Effector CD4-positive, alpha-beta T cell (primary cell): Measurements from ENCODE around the gene STARD10.

Experiments used
- DNase-seq: peaks from one replicate; pipeline ENCODE4 v3.0.0-alpha.2; 2020

STARD10 gene

DNA sequence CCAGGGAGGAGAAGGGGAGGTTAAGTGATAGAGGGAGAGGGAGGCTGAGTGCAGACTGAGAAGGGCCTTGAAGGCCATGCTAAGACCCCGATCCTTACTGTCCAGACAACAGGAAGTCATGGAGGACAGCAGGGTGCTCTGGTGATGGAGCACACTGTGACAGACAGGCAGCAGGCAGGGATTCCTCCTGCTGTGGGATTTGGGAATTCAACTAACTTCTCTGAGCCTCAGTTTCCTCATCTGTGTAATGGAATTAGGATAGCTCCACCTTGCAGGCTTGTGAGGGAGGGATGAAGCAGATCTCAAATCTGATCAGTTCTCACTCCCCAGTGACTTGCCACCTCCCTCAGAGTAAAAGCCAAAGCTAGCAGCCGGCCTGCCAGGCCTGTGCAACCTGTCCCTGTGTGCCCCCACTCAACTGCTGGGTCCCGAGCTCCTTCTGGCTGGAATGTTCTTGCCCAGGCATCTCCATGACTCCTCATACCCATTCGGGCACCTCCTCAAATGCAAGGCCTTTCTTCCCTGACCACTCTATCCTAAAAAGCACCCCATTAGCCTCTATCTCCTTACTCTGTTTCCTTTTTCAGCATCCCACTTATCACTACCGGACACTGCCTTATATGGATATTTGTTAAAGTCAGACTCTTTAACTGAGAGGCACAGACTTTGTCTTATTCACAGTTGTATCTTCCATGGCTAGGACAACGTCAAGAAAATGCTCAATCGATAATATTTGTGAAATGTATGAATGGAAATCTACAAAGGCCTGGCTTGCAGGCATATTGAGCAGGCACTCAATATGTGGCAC is 51.1 kb downstream of the STARD10 start:
- no peak for DNase-seq

DNA sequence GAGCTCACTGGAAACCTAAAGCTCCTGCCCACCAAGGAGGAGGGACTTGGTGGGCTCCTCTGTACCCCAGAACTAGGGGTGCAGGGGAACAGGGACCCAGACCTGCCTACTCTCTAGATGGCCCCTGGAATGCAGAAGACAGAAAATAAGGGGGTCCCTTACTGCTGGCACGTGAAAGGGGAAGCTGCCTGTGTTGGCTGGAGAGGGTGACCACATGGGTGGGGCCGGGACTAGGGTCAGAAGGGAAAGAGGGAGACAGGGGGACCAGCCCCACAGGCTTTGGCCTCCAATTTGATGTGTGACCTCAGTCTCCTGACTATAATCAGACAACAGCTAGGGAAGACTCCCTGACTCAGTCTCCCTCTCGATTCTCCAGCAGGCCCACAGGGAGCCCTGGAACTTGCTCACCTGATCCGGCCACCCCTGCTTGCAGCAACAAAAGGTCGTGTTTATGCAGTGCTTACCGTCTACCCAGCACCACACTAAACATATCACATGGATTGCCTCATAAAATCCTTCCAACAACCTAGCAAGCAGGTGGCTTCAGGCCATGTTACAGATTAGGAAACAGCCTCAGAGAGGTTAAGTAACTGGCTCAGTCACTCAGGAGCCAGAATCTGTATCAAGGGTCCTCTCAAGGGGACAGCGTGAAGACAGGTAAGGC is 51.9 kb downstream of the STARD10 start:
- DNase-seq = no peak

DNA sequence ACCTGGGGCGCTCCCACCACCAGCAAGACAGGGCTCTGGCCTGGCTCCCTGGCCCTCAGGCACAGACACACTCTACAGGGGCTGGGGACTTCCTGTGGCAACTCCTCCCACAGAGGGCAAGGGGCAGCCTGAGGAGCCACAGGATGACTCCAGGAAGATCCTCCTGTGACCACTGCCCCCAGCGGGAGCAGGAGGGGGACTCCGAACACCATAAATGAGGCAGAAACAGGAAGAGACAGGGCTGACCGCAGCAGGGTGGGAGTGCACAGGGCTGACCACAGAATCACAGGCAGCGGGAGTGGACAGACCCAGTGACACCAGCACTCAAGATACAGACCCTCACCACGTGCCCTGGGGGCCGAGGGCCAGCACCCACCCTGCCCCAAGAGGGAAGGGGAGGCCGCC is 52.4 kb downstream of the STARD10 start:
- no peak for DNase-seq

DNA sequence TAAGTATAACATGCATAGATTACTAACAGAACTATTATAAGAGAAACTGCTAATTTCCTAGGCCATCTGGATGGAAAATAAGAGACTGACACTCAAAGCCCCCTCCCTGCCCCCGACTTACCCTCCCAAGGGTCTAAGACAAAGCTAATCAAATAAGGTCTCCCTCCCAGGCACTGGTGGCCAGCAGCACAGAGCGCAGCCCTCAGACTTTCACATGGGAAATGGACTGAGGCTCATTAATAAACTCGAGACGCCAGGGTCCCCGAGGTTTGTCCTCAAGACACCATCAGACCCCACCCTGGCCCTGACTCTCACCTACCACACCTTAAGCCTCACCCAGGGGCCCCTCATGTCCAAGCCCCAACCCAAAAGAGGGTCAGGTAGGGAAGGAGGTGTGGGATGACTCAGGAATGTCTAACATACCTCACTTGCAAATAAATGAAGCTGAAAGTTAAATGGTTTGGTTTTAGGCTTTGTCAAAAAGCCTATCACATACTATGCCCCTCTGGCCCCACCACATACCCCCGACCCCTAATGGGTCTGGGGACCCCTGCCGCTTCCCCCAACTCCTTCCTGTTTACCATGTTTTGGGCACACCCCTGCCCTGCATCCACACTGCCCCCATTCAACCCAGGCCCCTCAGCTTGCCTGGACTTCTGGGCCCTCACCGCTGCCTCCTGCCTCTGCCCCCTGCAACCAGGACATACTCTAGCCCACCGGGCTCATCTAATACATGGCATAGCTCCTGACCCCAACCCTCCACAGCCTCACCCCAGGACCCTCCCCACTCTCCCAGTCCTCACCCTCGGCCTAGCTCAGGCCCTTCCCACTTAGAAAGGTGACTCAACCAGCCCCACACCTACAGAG is 53.1 kb downstream of the STARD10 start:
- no peak for DNase-seq

DNA sequence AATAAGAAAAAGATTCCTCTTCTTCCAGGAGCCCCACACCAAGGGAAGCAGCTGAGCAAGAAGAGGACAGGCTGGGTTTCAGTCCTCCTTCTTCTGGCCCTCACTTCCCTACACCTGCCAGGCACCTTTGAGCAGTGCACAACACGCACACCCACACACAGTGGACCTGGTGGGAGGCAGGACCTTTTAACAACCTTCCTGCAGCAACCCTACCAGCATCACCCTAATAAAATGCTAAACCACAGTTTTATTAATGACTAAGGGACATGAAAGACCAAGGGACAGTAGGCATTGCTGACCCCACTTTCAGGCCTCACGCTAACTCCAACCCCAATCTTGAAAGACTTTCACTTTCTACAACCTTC is 53.8 kb downstream of the STARD10 start:
- DNase-seq = no peak

DNA sequence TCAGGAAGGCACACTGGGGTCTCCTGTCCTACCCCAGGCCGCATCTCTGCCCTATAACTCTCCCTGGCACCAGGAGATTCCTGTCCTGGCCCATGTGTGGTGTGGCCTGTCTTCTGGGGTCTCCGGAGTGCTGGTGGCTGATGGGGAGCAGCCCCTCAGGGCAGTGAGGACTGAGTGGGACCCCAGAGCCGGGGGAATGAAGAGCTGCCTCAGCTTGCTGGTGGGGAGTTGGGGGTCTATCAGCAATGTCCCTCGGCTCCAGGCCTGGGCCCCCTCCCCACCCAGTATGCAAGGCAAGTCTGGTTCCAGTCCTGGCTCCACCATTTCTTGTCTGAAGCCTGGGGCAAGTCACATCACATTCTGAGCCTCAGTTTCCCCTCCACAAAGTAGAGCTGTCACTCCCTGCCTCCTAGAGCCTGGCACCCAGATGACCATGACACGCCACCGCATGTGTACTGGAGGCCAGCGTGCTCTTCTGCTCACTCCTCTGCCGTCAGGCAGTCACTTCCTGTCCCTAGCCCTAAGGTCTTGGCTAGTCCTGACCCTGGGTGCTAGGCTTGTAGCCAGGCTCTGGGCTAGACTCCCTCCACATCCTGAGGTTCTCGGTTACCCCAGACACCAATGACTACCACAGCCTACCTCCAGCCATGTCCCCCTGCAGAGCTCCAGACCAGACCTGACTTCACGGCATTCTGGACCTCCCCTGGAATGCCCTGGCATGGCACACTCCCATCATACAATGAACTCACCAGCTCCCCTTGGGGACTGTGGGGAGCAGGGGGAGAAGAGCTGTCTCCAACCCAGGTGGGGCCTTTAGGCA is 54.4 kb downstream of the STARD10 start:
- DNase-seq = no peak

DNA sequence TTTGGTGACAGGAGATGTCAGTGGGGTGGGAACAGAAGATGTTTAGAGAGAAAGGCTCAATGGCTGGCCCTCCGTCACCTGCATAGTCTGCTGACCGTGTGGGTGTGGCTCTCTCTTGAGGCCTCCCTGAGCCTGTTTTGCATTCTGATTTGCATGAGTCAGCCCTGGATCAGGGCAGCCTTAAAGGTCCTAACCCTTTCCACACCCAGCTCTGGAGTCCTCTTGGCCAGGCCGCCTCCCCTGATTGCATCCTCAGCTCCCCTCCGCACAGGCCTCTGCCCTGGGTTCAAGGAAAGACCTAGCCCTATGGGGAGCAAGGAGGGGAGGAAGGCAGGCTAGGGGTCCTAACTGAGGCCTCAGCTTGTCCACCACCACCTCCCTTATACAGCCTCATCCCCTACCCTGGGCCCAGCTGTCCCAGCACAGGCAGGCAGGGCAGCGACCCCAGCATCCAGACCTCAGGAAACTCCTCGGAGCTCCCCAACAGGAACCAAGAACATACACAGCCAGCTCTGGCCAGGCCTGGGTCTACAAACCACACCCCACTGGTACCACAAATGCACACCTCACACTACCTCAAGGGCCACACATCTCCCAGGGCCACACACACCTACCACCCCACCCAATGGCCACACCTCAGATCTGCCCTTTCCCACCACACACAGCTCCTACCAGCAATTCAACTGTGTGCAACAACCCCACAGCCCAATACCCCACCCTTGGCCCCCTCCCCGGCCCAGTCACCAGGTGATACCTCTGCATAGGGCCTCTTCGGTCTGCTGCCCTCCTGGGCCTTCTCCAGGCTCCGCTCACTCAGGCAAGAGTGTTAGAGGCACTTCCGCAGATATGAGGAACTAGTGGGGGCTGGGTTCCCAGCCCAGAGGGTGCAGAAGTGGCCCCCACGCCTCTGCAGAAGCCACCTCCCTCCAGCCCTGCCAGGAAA is 55.4 kb downstream of the STARD10 start:
- no peak for DNase-seq

DNA sequence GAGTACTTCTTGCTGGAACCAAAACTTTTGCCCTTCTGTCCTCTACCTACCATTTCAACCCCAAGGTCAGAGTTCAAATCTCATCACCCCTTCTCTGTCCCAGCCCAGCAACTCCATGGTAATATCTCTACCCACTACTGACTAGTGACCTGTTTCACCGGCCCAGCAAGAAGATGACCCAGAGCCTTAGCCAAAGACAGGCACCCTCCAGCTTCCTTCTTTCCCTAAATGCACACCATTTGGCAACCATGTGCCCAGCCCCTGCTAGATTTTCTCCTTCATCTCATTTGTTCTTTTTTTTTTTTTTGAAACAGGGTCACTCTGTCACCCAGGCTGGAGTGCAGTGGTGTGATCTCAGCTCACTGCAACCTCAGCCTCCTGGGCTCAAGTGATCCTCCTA is 56.5 kb downstream of the STARD10 start:
- DNase-seq = no peak

DNA sequence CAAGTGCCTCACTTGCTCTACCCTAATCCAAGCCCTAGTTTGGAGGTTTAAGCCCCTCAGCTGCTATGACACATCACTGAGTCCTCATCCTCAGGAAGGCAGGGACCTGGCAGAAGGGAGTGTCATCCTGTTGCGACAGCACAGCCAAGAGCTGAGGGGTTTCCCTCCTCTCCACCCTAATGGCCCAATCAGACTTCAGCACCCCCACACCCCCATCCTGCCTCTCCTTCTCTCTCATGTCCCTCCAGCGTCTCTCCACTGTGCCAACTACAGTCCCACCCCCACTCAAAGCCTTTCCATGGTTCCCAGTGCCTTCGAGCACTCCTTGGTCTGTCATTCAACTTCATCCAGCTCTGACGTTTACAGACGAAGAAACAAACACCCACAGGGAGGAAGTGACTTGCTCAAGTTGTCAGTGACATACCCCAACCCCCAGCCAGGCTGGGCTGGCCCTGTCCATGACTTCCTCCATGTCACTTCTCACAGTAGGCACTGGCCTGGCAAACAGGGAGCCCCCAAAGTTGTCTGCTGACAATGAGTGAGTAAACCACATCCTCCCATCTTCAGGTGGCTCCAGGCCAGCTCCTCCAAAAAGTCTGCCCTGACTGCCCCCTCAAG is 57.3 kb downstream of the STARD10 start:
- peak; percentile 64 for DNase-seq

DNA sequence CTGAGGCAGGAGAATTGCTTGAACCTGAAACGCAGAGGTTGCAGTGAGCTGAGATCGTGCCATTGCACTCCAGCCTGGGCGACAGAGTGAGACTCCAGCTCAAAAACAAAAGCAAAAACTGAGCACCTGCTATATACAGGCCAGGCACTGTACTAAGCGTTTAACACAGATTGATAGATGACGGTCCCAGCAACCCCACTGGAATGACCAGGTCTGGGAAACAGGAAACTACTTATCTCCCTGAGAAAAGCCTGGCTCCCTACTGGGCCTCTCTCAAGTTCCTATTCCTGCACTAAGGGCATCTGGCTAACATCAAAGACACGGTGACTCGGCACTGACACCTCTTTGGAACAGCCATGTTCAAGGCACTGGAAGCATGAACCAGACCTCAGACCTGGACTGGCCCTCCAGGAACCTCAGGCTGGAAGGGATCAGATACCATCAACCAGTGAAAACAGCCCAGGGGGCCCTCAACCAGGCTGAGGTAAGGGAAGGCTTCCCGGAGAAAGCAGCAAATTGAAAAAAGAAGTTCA is 58.3 kb downstream of the STARD10 start:
- DNase-seq = no peak

DNA sequence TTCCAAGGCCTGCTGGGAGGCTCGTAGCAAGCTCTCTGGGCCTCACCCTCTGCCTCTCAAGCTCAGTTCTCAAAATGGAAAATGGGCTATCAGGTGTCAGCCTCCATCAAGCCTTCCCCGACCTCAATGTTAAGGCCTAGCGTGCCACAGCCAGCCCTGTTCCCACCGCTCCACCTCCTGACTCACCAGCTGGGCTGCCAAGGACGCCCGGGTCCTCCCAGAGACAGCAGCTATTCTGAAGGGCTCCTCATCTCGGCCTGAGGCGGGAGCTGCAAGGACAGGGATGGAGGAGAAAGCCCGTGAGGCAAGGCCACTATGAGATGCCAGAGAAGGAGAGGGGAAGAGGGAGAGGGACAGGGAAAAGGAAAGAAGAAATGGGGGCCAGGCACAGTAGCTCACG is 61.5 kb downstream of the STARD10 start:
- no peak for DNase-seq

DNA sequence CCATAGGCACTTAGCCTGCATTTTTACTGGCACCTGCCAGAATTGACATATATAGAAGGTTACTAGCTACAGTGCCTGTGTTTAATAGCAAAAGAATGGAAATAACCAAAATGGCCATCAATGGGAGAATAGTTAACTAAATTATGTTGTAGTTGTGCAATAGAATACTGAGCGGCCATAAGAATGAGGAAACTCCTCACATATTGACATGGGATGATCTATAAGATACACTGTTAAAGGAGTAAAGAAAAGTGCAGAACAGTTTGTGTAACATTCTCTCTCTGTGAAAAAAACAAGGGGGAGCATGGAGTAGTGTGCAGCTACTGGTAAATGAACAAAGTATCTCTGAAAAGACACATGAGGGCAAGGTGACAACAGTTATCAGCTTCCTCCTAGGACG is 63.1 kb downstream of the STARD10 start:
- no peak for DNase-seq

DNA sequence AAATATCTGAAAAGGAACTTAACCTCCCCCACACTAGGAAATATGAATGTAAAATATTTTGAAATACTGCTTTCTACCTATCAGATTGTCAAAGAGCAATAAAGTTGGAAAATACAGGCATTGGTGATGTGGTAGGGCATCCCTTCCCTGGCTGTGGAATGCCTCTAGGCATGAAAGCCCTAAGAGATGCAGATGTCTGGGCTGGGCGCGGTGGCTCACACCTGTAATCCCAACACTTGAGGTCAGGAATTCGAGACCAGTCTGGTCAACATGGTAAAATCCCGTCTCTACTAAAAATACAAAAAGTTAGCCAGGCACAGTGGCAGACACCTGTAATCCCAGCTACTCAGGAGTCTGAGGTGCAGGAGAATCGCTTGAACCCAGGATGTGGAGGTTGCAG is 63.6 kb downstream of the STARD10 start:
- DNase-seq = no peak

DNA sequence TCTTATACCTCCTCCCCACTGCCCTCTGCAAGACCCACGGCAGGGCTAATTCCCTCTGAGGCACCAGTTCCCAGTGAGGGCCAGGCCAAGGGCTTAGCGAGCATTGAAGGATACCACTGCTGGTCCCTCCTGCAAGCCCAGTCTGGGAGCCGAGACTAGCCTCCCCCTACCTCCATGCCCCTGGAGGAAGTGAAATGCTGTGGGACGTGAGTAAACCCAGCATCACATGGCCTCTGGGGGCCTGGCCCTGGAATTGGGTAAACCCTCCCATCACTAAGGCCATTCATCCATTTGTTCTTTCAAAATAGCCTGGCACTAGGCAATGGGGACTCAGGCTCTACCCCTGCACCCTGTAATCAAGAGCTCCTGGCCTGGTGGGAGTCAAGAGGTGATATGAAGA is 66.3 kb downstream of the STARD10 start:
- no peak for DNase-seq

DNA sequence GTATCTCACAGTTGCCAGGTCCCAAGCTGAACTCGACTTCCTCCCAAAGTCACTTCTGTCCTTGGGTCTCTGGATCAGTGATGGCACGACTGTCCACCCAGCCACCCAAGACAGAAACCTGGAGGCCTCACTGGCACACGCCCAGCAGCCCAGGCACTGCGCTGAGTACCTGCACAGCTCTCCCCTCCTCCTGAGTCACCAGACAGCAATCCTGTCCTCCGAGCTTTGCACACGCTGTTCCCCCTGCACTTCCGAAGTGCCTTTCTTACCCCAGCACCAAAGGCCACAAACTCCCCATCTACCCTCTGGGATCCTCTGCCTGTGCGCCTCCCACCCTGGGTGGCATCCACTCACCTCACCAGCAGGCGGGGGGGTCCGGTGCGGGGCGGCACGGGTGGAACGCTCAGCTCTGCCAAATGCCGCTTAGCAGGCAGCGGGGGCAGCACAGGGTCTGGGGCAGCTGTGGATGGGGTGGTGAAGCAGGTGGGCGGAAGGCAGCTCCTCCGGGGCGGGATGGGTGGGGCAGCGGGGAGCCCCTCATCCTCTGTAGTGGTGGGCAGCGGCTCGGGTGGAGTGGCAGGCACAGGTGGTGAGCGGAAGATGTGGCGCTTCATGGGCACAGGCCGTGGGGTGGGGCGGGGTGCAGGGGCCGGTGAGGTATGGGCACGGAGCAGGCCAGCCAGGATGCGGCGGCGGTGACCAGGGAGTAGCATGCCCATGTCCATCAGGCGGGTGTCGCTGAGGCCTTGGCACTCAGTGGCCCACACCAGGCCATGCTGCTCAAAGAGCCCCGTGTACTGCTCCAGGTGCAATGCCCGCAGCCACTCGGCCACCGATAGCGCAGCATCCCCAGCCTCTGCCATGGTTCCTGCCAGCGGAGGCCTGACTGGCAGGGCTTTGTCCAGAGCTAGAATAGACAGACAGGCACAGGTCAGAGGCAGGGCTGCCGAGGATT is 67.3 kb downstream of the STARD10 start:
- DNase-seq = no peak

DNA sequence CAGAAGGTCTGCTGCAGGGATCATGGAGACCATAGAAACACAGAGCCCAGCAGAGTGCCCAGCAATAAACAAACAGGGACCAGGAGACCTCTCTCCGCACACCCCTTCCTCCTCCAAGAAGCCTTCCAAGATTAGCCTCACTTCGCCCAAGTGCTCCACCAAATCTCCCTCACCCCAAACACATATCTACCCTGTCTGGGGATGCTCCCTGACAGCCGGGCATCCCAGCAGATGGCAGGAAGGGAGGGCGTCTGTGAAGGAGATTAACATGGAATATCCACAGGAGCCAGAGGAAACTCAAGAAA is 68.2 kb downstream of the STARD10 start:
- DNase-seq = no peak

DNA sequence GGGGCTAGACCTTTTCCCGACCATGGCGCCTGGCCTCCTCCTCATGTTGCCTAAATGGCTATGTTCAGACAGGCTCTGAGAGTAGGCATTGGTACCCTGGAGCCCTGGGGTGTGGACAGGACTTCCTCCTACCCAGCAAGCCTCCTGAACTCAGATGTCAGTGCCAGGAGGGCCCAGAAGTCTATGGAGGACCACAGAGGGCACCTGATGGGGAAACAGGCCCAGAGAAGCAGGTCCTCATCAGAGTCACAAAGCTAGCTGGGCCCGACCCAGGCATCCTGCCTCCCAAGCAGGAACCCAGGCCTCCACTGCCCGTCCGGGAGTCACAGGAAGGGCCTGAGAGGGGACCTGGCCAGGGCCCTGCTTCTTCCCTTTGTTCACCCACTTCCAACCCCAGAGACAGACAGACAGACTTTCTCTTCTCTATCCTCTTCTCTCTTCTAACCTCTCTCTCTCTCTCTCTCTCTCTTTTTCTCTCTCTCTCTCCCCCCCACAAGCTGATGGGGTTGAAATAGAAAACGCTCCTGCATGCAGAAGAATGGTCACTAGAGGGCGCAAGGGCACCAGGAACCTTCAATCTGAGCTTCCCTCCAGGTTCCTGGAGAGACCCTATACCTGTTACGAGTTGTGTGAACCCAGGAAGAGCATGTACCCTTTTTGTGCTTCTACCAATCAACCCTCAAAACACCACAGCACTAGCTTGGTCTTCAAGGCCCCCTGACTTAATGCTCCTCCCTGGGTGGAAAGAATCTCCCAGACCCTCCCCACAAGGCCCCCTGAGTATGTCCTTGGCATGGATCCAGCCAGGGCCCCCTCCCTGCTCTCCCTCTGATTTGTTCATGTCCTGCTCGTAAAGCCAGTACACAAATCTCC is 68.8 kb downstream of the STARD10 start:
- DNase-seq = peak; percentile 76

DNA sequence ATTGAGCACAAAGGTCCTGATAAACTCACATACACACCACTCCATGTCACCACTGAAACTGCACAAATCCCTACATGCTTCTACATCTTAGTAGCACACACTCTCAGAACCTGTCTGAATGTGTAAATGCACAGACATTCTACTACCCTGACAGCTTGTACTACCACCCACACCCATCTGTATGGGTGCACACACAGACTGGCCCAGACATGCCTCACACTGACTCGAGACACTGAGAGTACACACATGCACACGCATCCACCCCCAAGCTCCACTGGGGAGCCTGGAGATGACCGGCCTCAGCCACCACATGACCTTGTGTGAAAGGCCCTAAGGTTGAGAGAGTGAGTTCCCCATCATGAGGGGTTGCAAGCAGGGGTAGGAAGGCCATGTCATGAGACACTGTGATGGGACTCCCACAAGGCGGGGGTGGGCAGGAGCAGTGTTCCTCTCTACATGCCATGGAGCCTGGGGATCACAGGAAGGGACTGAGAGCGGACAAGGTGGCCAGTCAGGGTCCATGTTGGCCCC is 69.8 kb downstream of the STARD10 start:
- DNase-seq = no peak

DNA sequence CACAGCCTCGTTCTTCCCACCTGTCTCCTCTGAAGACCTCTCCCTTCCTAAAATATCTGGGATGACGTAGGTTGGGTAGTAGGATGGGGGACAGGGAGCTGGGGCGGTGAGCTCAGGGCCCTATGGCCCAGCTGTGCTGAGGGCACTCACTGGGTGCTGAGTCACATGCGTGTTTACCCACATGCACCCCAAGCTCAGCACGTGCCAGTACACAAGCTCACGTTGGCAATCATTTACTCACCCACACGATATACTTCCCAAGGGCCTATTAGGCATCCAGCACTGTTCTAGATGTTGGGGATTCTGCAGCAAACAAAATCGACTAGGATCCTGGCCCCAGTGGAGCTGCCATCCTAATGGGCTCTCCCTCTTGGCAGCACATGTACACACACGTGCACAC is 70.3 kb downstream of the STARD10 start:
- no peak for DNase-seq
